ENCODE measurements around the gene ST7. TPM values are rescaled to one million over a fixed set of nuclear protein-coding genes. Genes with fewer than 3 reads are reported as not detected.
A peak's percentile ranks its signal among the peaks of the same experiment; 100 is the strongest.

ST7 gene
- total and polyA plus RNA-seq, 7 experiments from 2014 or later, result 2.1 to 6.4 (median 4.1) TPM

GRCh38 chr7:116920359-116920758 lies 32.9 kb upstream of the ST7 start:
- Mint-ChIP-seq H3K4me3 (no peak overlapping the region), H3K27me3 (no peaks in the 10 kb centered on the region), H3K36me3 (peaks cover 0 to 32% (median 21%) of the 10 kb centered on the region in 5 donors), H3K27ac (peak overlapping the region in 2 of 9 donors; percentile 9 to 60), H3K9me3 (peaks cover 0 to 5% (median 0%) of the 10 kb centered on the region in 11 donors), H3K4me1 (peaks cover 0 to 5% (median 0%) of the 10 kb centered on the region in 7 donors)
- H3K9me3 ChIP-seq (ENCODE audit: control insufficient read depth in 2 of 3, low read length in 3 of 3), result no peaks in the 10 kb centered on the region
- H3K4me3 ChIP-seq (ENCODE audit: low read length), result no peak overlapping the region
- ChIA-PET POLR2A (no interaction called here), CTCF (interaction anchor here (0.7 kb wide), 1 partner anchor 200 kb away, joined by 3 read pairs; no protein-coding TSS in a partner anchor)
- H3K27ac ChIP-seq (ENCODE audit: low read depth, low read length), result no peak overlapping the region
- no peak for ATAC-seq
- DNase-seq, result no peak
- H3K27me3 ChIP-seq (ENCODE audit: control insufficient read depth in 2 of 2, insufficient read depth in 2 of 2, low read length in 2 of 2), result no peaks in the 10 kb centered on the region
- H3K4me1 ChIP-seq (ENCODE audit: control insufficient read depth in 2 of 2, insufficient read depth in 2 of 2, low read length in 2 of 2), result no peaks in the 10 kb centered on the region
- intact Hi-C loops (cut with micrococcal nuclease), result no loop called here
- peaks cover 0 to 19% (median 0%) of the 10 kb centered on the region in 3 experiments for H3K36me3 ChIP-seq (ENCODE audit: control insufficient read depth in 2 of 3, insufficient read depth in 3 of 3, low read length in 3 of 3)

GRCh38 chr7:116922545-116922944 lies 30.8 kb upstream of the ST7 start:
- ATAC-seq, result no peak
- H3K27me3 ChIP-seq (ENCODE audit: control insufficient read depth in 2 of 2, insufficient read depth in 2 of 2, low read length in 2 of 2), result no peaks in the 10 kb centered on the region
- intact Hi-C loops (cut with micrococcal nuclease), result no loop called here
- Mint-ChIP-seq H3K27me3 (peaks cover 0 to 1% (median 0%) of the 10 kb centered on the region in 5 donors), H3K36me3 (peaks cover 0 to 25% (median 18%) of the 10 kb centered on the region in 5 donors), H3K9me3 (peaks cover 0 to 5% (median 0%) of the 10 kb centered on the region in 11 donors), H3K27ac (no peak overlapping the region), H3K4me3 (no peak overlapping the region), H3K4me1 (peaks cover 0 to 5% (median 0%) of the 10 kb centered on the region in 7 donors)
- peaks cover 0 to 5% (median 0%) of the 10 kb centered on the region in 3 experiments for H3K36me3 ChIP-seq (ENCODE audit: control insufficient read depth in 2 of 3, insufficient read depth in 3 of 3, low read length in 3 of 3)
- no peaks in the 10 kb centered on the region for H3K4me1 ChIP-seq (ENCODE audit: control insufficient read depth in 2 of 2, insufficient read depth in 2 of 2, low read length in 2 of 2)
- H3K4me3 ChIP-seq (ENCODE audit: low read length), result no peak overlapping the region
- CTCF ChIA-PET, result no interaction called here
- no peak for DNase-seq
- no peak overlapping the region for H3K27ac ChIP-seq (ENCODE audit: low read depth, low read length)
- POLR2A ChIA-PET, result no interaction called here
- no peaks in the 10 kb centered on the region for H3K9me3 ChIP-seq (ENCODE audit: control insufficient read depth in 2 of 3, low read length in 3 of 3)

GRCh38 chr7:116924741-116925140 lies 28.6 kb upstream of the ST7 start:
- H3K27ac ChIP-seq (ENCODE audit: low read depth, low read length), result no peak overlapping the region
- H3K36me3 Mint-ChIP-seq, result peaks cover 0 to 12% (median 9%) of the 10 kb centered on the region in 5 donors
- H3K4me1 ChIP-seq (ENCODE audit: control insufficient read depth in 2 of 2, insufficient read depth in 2 of 2, low read length in 2 of 2), result no peaks in the 10 kb centered on the region
- H3K27me3 Mint-ChIP-seq, result peaks cover 0 to 5% (median 0%) of the 10 kb centered on the region in 5 donors
- H3K27me3 ChIP-seq (ENCODE audit: control insufficient read depth in 2 of 2, insufficient read depth in 2 of 2, low read length in 2 of 2), result no peaks in the 10 kb centered on the region
- ATAC-seq (no peak), DNase-seq (no peak)
- H3K4me3 ChIP-seq (ENCODE audit: low read length), result no peak overlapping the region
- H3K9me3 ChIP-seq (ENCODE audit: control insufficient read depth in 2 of 3, low read length in 3 of 3), result no peaks in the 10 kb centered on the region
- CTCF ChIA-PET, result interaction anchor here (0.7 kb wide), 1 partner anchor 203 kb away, joined by 3 read pairs; no protein-coding TSS in a partner anchor
- POLR2A ChIA-PET, result no interaction called here
- no peak overlapping the region for H3K4me3 Mint-ChIP-seq
- intact Hi-C loops (cut with micrococcal nuclease), result no loop called here
- H3K36me3 ChIP-seq (ENCODE audit: control insufficient read depth in 2 of 3, insufficient read depth in 3 of 3, low read length in 3 of 3), result no peaks in the 10 kb centered on the region
- peaks cover 0 to 5% (median 0%) of the 10 kb centered on the region in 11 donors for H3K9me3 Mint-ChIP-seq
- H3K27ac Mint-ChIP-seq, result no peak overlapping the region
- H3K4me1 Mint-ChIP-seq, result peaks cover 0 to 5% (median 0%) of the 10 kb centered on the region in 7 donors

GRCh38 chr7:116929021-116929420 lies 24.3 kb upstream of the ST7 start:
- no peak for DNase-seq
- intact Hi-C loops (cut with micrococcal nuclease), result no loop called here
- Histone ChIP-seq H3K4me3 (ENCODE audit: low read length) (no peak overlapping the region), H3K4me1 (ENCODE audit: control insufficient read depth in 2 of 2, insufficient read depth in 2 of 2, low read length in 2 of 2) (peaks cover 5% of the 10 kb centered on the region in 2 donors), H3K9me3 (ENCODE audit: control insufficient read depth in 2 of 3, low read length in 3 of 3) (no peaks in the 10 kb centered on the region), H3K27me3 (ENCODE audit: control insufficient read depth in 2 of 2, insufficient read depth in 2 of 2, low read length in 2 of 2) (no peaks in the 10 kb centered on the region), H3K27ac (ENCODE audit: low read depth, low read length) (no peak overlapping the region), H3K36me3 (ENCODE audit: control insufficient read depth in 2 of 3, insufficient read depth in 3 of 3, low read length in 3 of 3) (no peaks in the 10 kb centered on the region)
- Mint-ChIP-seq H3K27ac (no peak overlapping the region), H3K36me3 (no peaks in the 10 kb centered on the region), H3K9me3 (no peaks in the 10 kb centered on the region), H3K4me3 (no peak overlapping the region), H3K4me1 (peaks cover 4 to 8% (median 7%) of the 10 kb centered on the region in 7 donors), H3K27me3 (peaks cover 0 to 8% (median 4%) of the 10 kb centered on the region in 5 donors)
- CTCF ChIA-PET, result interaction anchor here (0.8 to 3.7 kb wide), 4 partner anchors 187 to 203 kb away, joined by 3 to 30 read pairs (median 3); no protein-coding TSS in a partner anchor
- ATAC-seq, result no peak
- POLR2A ChIA-PET, result no interaction called here

- Histone ChIP-seq H3K4me3 (ENCODE audit: low read length) (no peak overlapping the region), H3K4me1 (ENCODE audit: control insufficient read depth in 2 of 2, insufficient read depth in 2 of 2, low read length in 2 of 2) (peaks cover 5% of the 10 kb centered on the region in 2 donors), H3K27ac (ENCODE audit: low read depth, low read length) (no peak overlapping the region), H3K36me3 (ENCODE audit: control insufficient read depth in 2 of 3, insufficient read depth in 3 of 3, low read length in 3 of 3) (no peaks in the 10 kb centered on the region), H3K27me3 (ENCODE audit: control insufficient read depth in 2 of 2, insufficient read depth in 2 of 2, low read length in 2 of 2) (no peaks in the 10 kb centered on the region), H3K9me3 (ENCODE audit: control insufficient read depth in 2 of 3, low read length in 3 of 3) (no peaks in the 10 kb centered on the region)
- peak; percentile 46 to 70 (median 62) for DNase-seq
- Mint-ChIP-seq H3K36me3 (no peaks in the 10 kb centered on the region), H3K27me3 (peaks cover 0 to 13% (median 5%) of the 10 kb centered on the region in 5 donors), H3K4me1 (peaks cover 4 to 8% (median 7%) of the 10 kb centered on the region in 7 donors), H3K9me3 (no peaks in the 10 kb centered on the region), H3K27ac (no peak overlapping the region), H3K4me3 (peak overlapping the region in 5 of 10 donors; percentile 19 to 66 (median 32))
- peak; percentile 94 for ATAC-seq
- intact Hi-C loops (cut with micrococcal nuclease), result loop anchor here (1.0 to 2.0 kb wide), 7 partner anchors 23 to 197 kb away; partner anchors contain the start of gene ST7 (in 2 of the 2)
- ChIA-PET POLR2A (no interaction called here), CTCF (interaction anchor here (0.6 to 3.7 kb wide), 9 partner anchors 55 to 201 kb away, joined by 3 to 30 read pairs (median 4); no protein-coding TSS in a partner anchor)
These were observed 23.1 kb upstream of the ST7 start for GRCh38 chr7:116929914-116930913.

- Mint-ChIP-seq H3K9me3 (no peaks in the 10 kb centered on the region), H3K4me3 (no peak overlapping the region), H3K36me3 (no peaks in the 10 kb centered on the region), H3K4me1 (peaks cover 4 to 8% (median 7%) of the 10 kb centered on the region in 7 donors), H3K27me3 (peaks cover 0 to 26% (median 12%) of the 10 kb centered on the region in 5 donors), H3K27ac (no peak overlapping the region)
- no peaks in the 10 kb centered on the region for H3K36me3 ChIP-seq (ENCODE audit: control insufficient read depth in 2 of 3, insufficient read depth in 3 of 3, low read length in 3 of 3)
- ChIA-PET CTCF (interaction anchor here (0.9 to 2.6 kb wide), 9 partner anchors 9 to 195 kb away, joined by 3 to 13 read pairs (median 3); no protein-coding TSS in a partner anchor), POLR2A (no interaction called here)
- H3K9me3 ChIP-seq (ENCODE audit: control insufficient read depth in 2 of 3, low read length in 3 of 3), result no peaks in the 10 kb centered on the region
- ATAC-seq (no peak), DNase-seq (no peak)
- H3K27ac ChIP-seq (ENCODE audit: low read depth, low read length), result no peak overlapping the region
- no peak overlapping the region for H3K4me3 ChIP-seq (ENCODE audit: low read length)
- intact Hi-C loops (cut with micrococcal nuclease), result no loop called here
- H3K27me3 ChIP-seq (ENCODE audit: control insufficient read depth in 2 of 2, insufficient read depth in 2 of 2, low read length in 2 of 2), result no peaks in the 10 kb centered on the region
- H3K4me1 ChIP-seq (ENCODE audit: control insufficient read depth in 2 of 2, insufficient read depth in 2 of 2, low read length in 2 of 2), result peaks cover 5% of the 10 kb centered on the region in 2 donors
These were observed 20.7 kb upstream of the ST7 start for GRCh38 chr7:116932566-116932965.

Data from naive thymus-derived CD4-positive, alpha-beta T cell (primary cell).